HG02885 (cell line): ENCODE data around the gene PEMT.

Experiments
- ATAC-seq: cut with Tn5 transposase; IDR thresholded peaks from one replicate; pipeline ENCODE4 v1.9.1; 2021; ENCODE audit warnings: mild to moderate bottlenecking; ENCODE audit not compliant: unreplicated experiment, poor library complexity

Gene PEMT

GRCh38 chr17:17538417-17539391 lies 52.8 kb downstream of the PEMT start:
- no peak for ATAC-seq

GRCh38 chr17:17537311-17538099 lies 54.0 kb downstream of the PEMT start:
- ATAC-seq = no peak

GRCh38 chr17:17536702-17537101 lies 54.8 kb downstream of the PEMT start:
- ATAC-seq = no peak

- no peak for ATAC-seq
Measured at GRCh38 chr17:17535957-17536356, 55.6 kb downstream of the PEMT start.

DNA sequence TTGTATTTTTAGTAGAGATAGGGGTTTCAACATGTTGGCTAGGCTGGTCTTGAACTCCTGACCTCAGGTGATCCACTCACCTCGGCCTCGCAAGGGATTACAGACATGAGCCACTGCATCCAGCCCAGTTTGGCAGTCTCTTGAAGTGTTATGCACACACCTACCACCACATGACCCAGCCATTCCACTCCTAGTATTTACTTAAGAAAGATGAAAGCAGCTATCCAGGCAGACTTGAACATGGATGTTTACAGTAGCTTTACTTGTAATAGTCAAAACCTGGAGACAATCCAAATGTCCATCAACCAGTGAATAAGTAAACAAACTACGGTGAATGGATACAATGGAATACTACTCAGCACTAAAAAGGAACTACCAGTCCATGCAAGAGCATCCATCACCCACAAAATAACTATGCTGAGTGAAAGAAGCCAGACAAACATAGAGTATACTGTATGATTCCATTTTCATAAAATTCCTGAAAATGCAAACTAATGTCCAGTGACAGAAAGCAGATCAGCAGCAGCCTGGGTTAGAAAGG lies 57.5 kb downstream of the PEMT start:
- no peak for ATAC-seq

GRCh38 chr17:17532991-17533390 lies 58.5 kb downstream of the PEMT start:
- ATAC-seq = no peak

GRCh38 chr17:17531156-17531555 lies 60.4 kb downstream of the PEMT start:
- ATAC-seq = no peak

DNA sequence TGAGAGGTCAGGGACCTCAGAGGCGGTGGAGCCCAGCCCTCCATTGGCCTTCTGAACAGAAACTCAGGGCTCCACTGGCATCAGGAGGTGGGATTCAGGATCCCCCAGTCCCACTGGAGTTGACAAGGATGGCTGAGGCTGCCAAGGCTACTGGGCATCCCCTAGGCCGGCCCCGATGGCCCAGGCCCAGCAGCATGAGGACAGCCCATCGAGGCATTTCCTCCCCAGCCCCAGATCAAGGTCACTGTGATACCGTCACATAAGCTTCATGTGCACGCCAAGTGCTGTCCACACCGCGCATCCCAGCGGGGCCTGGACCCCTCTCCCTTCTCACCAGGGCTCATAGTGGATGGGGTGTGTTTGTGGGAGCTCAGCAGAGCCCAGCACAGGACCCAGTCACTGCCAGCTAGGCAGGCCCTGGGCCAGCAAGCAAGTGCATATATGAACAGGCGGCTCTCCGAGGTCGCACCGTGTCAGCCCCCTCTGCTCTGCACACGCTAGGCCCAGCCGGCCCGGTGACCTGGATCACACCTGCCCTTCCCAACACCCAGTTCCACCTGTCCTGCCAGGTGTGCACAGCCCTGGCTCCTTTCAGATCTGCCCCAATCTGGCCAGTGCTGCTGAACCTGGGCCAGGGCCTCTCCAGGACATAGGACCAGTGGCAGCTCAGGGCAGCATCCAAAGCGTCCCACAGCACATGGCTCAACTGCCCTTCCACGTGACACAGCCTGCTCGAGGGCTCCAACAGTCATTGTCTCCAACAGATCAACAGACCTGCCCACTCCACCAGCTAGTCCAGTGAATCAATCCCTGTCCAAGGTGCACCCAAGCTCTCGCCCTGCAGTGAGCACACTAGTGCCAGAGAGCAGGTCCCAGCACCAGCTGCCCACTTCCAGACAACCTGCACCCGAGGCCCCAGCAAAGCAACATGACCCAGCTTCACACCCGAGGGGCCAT lies 62.5 kb downstream of the PEMT start:
- no peak for ATAC-seq

DNA sequence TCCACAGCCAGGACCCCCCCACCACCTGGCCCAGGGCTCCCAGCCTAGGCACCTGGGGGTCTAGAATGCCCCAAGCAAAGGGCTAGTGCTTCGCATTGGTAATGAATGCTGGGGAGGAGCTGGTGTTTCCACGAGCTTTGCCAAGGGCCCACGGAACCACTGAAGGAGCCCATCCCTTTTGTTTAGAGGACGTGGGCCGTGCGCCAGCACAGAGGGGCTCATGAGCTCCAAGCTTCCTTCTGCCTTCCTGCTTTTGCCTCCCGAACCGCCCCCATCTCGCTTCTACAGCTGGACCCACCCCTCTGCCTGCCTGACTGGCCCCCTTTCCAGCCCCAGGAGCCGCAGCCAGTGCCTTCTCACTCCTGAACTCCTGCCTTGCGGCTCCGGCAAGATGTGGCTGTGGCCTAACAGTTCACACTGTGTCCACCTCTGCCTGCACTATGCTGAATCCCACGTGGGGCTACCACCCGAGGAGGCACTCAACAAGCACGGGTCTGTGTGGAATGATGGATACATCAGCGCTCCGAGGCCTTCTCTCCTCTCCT lies 63.5 kb downstream of the PEMT start:
- ATAC-seq = no peak

DNA sequence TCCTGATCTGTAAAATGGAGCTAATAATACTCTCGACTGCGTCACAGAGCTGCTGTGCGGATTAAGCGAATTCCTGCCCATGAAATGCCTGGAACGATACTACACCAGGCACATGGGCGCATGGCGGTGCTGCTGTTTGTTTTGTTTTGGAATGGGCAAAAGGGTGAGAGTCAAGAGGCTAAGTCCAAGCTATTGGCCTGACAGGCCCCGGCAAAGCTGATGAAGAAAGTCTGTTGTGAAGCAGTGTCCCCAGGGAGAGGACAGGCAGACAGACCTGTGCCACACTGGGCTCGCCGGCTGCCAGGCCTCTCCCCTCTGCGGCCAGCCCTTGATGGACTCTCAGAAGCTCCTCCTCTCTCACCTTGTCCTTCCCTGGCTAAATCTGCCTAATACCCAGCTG lies 64.0 kb downstream of the PEMT start:
- no peak for ATAC-seq

DNA sequence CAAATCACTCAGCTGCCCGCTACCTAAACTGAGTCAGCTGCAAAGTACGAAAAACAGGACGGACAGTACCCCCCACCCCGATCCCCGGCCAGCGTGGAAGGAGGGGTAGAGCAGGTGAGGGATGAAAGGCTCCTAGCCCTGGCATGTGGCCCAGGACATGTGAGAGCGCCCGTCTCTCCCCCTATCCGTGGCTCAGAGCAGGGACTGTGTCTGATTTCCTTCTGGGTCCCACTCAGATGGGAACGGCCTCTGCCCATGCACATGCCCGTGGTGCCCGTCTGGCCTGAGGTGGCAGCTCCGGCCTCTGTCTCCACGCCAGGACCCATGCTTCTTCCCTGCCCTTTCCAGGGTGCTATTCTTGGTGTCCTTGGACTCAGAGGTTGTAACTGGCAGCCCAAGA lies 65.1 kb downstream of the PEMT start:
- ATAC-seq = no peak

GRCh38 chr17:17525956-17526355 lies 65.6 kb downstream of the PEMT start:
- no peak for ATAC-seq

- ATAC-seq = no peak
Measured at GRCh38 chr17:17525311-17525710, 66.2 kb downstream of the PEMT start.

- no peak for ATAC-seq
Measured at GRCh38 chr17:17523731-17524490, 67.6 kb downstream of the PEMT start.

- no peak for ATAC-seq
Measured at GRCh38 chr17:17523001-17523730, 68.3 kb downstream of the PEMT start.

GRCh38 chr17:17520599-17521232 lies 70.8 kb downstream of the PEMT start:
- ATAC-seq = no peak

GRCh38 chr17:17519886-17520285 lies 71.6 kb downstream of the PEMT start:
- ATAC-seq = no peak

DNA sequence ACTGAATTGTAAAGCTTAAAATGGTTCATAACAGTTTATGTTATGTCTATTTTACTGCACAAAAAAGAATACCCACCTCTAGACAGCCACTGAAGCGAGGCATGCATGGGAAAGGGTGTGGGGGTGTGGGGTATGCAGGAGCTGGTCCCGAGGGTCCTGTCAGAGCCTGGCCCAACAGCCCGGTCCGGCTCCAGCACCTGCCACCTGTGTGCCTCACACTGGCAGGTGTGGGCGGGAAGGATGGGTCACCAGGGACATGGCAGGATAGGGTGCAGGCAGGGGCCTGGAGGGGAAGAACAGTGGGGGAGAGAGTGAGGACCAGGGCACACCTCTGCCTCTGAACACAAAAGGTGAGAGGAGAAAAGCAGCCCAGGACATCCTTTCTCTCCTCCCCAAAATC lies 72.6 kb downstream of the PEMT start:
- no peak for ATAC-seq
